ENCODE data around the gene NHEJ1. TPM values are rescaled to one million over a fixed set of nuclear protein-coding genes. Genes with fewer than 3 reads are reported as not detected.

The NHEJ1 gene
- total and polyA plus RNA-seq, 2 of the 13 experiments (the other 11 are each of a cell fraction or from before 2014, with no cell fraction given): 30.0 to 30.7 TPM

- TF ChIP-seq DZIP1 (CRISPR knock-in tag; IDR thresholded peaks at IDR 0.05) (no peak; the same call in 1 of the 2 replicates), ZNF101 (CRISPR knock-in tag; IDR thresholded peaks at IDR 0.05; ENCODE audit: borderline replicate concordance, low read depth) (no peak), MXD3 (CRISPR knock-in tag; IDR thresholded peaks at IDR 0.05) (no peak; the same call in 1 of the 2 replicates), CEBPB (IDR thresholded peaks at IDR 0.05; ENCODE audit: borderline replicate concordance, low read depth, low read length) (no peak), U2AF2 (IDR thresholded peaks at IDR 0.05; ENCODE audit: low read depth, low read length) (no peak), MAFK (conservative IDR thresholded peaks at IDR 0.05 in 1 of 2, IDR thresholded peaks at IDR 0.05 in 1 of 2; ENCODE audit: low read length in 2 of 2) (no peak), NFIB (CRISPR knock-in tag; IDR thresholded peaks at IDR 0.05; ENCODE audit: borderline replicate concordance) (no peak), ZSCAN22 (CRISPR knock-in tag; IDR thresholded peaks at IDR 0.05) (no peak), ATAD3A (CRISPR knock-in tag; IDR thresholded peaks at IDR 0.05) (no peak), ZNF354B (CRISPR knock-in tag; IDR thresholded peaks at IDR 0.05) (no peak), YY1 (IDR thresholded peaks at IDR 0.05; ENCODE audit: insufficient read depth, insufficient replicate concordance, low read depth, low read length) (peak; percentile 76), ELF4 (CRISPR knock-in tag; IDR thresholded peaks at IDR 0.05; ENCODE audit: borderline replicate concordance) (no peak), FOXA3 (CRISPR knock-in tag; IDR thresholded peaks at IDR 0.05) (peak; percentile 54; the same call in 1 of the 2 replicates), GABPA (IDR thresholded peaks at IDR 0.05; ENCODE audit: low read depth, low read length) (no peak), GABPA (CRISPR knock-in tag; IDR thresholded peaks at IDR 0.05; ENCODE audit: low read depth) (no peak), FOXK2 (IDR thresholded peaks at IDR 0.05) (no peak), ZFP1 (CRISPR knock-in tag; IDR thresholded peaks at IDR 0.05) (no peak), ETV6 (CRISPR knock-in tag; conservative IDR thresholded peaks at IDR 0.05) (peak; percentile 46; the same call in 1 of the 2 replicates), ZNF770 (CRISPR knock-in tag; IDR thresholded peaks at IDR 0.05) (no peak), ZNF234 (CRISPR knock-in tag; conservative IDR thresholded peaks at IDR 0.05) (no peak), KDM4B (CRISPR knock-in tag; IDR thresholded peaks at IDR 0.05) (peak; percentile 81; the same call in 1 of the 2 replicates), SP4 (CRISPR knock-in tag; IDR thresholded peaks at IDR 0.05) (peak; percentile 71; the same call in 1 of the 2 replicates), HNF1B (CRISPR knock-in tag; IDR thresholded peaks at IDR 0.05) (peak; percentile 75; the same call in 1 of the 2 replicates), HCFC1 (IDR thresholded peaks at IDR 0.05; ENCODE audit: low read depth, low read length) (no peak), ZNF614 (CRISPR knock-in tag; IDR thresholded peaks at IDR 0.05; ENCODE audit: borderline replicate concordance) (no peak)
Observed at GRCh38 chr2:219057709-219058540, 102.7 kb downstream of the NHEJ1 start (continued).

Data from HepG2 (cell line).